MCF 10A (cell line): ENCODE data around the gene SLC26A2. TPM values are rescaled to one million over a fixed set of nuclear protein-coding genes. Genes with fewer than 3 reads are reported as not detected.

Source experiments
- Bru-seq: library from RNA; stranded (reverse); fragments of 400-500 nt; gene quantifications from one replicate; lab custom pipeline; 2021; lab: Mats Ljungman, UMichigan
- BruChase-seq, 2 experiments: library from RNA; stranded (reverse); fragments of 400-500 nt; gene quantifications; one replicate each; lab custom pipeline; 2021; lab: Mats Ljungman, UMichigan
- BruUV-seq: library from RNA; stranded (reverse); fragments of 400-500 nt; replicated peaks from 2 replicates; lab custom pipeline; 2021; lab: Mats Ljungman, UMichigan
- CTCF ChIA-PET: fragments of 300-600 bp; sonication (Branson Sonifier 250); formaldehyde crosslinking; extraction: SDS; loops from one replicate; lab custom pipeline; 2021; ENCODE audit warnings: antibody characterized with exemption, inconsistent platforms; lab: Yijun Ruan, JAX
- POLR2A ChIA-PET: fragments of 300-600, 350-650 bp; sonication (Branson Sonifier 250); formaldehyde crosslinking; extraction: SDS; loops from one replicate; lab custom pipeline; 2020; ENCODE audit warnings: antibody characterized with exemption, inconsistent platforms; lab: Yijun Ruan, JAX
- DNase-seq: peaks from one replicate; pipeline ENCODE4 v3.0.0-alpha.2; 2018; ENCODE audit not compliant: unreplicated experiment
- H3K27ac Mint-ChIP-seq: one replicate; pipeline ENCODE4 v1.8.0; 2022; ENCODE audit warnings: mild to moderate bottlenecking, low read depth, mixed read lengths; ENCODE audit not compliant: unreplicated experiment
- H3K27me3 Mint-ChIP-seq: one replicate; pipeline ENCODE4 v1.8.0; 2022; ENCODE audit warnings: mixed read lengths; ENCODE audit not compliant: insufficient read depth, unreplicated experiment
- H3K36me3 Mint-ChIP-seq: one replicate; pipeline ENCODE4 v1.8.0; 2022; ENCODE audit warnings: mild to moderate bottlenecking, moderate library complexity, mixed read lengths; ENCODE audit not compliant: insufficient read depth, unreplicated experiment
- H3K4me1 Mint-ChIP-seq: one replicate; pipeline ENCODE4 v1.8.0; 2022; ENCODE audit warnings: mixed read lengths; ENCODE audit not compliant: insufficient read depth, unreplicated experiment
- H3K4me3 Mint-ChIP-seq: one replicate; pipeline ENCODE4 v1.8.0; 2022; ENCODE audit warnings: mild to moderate bottlenecking, moderate library complexity, mixed read lengths; ENCODE audit not compliant: unreplicated experiment
- H3K9me3 Mint-ChIP-seq: one replicate; pipeline ENCODE4 v1.8.0; 2022; ENCODE audit warnings: mixed read lengths; ENCODE audit not compliant: unreplicated experiment
- intact Hi-C: fragments of 100-400 bp; cut with micrococcal nuclease; formaldehyde crosslinking; loops from 2 replicates; pipeline ENCODE4 v1.14.1; 2022
- long read RNA-seq: library from polyadenylated mRNA; stranded (forward); transcript quantifications from one replicate; pipeline ENCODE4 v2.0.0, GENCODE V29; 2022
- total RNA-seq: library from RNA; stranded (reverse); gene quantifications from 2 replicates; pipeline ENCODE4 v1.2.3, GENCODE V29; 2022
- TF ChIP-seq, protein P1 (sequence below): fragments of 200-600 bp; IDR thresholded peaks from one replicate; pipeline ENCODE4 v1.8.0; 2022; ENCODE audit warnings: antibody characterized with exemption, mild to moderate bottlenecking; ENCODE audit not compliant: unreplicated experiment

Gene SLC26A2
- total RNA-seq (44.1 and 56.2 TPM in 2 replicates), Bru-seq, nascent RNA (percentile 91 among the genes with signal in this experiment), BruChase-seq, experiment 1, labeled RNA remaining after a 6-hour chase (percentile 98 among the genes with signal in this experiment), BruChase-seq, experiment 2, labeled RNA remaining after a 2-hour chase (percentile 97 among the genes with signal in this experiment)
- long read RNA-seq, full-length matches to known transcripts, result 5 of 16 reads
- long read RNA-seq, partial matches to known transcripts, result 8 of 16 reads
- long read RNA-seq, other reads (novel, unspliced or antisense), result 3 of 16 reads

DNA sequence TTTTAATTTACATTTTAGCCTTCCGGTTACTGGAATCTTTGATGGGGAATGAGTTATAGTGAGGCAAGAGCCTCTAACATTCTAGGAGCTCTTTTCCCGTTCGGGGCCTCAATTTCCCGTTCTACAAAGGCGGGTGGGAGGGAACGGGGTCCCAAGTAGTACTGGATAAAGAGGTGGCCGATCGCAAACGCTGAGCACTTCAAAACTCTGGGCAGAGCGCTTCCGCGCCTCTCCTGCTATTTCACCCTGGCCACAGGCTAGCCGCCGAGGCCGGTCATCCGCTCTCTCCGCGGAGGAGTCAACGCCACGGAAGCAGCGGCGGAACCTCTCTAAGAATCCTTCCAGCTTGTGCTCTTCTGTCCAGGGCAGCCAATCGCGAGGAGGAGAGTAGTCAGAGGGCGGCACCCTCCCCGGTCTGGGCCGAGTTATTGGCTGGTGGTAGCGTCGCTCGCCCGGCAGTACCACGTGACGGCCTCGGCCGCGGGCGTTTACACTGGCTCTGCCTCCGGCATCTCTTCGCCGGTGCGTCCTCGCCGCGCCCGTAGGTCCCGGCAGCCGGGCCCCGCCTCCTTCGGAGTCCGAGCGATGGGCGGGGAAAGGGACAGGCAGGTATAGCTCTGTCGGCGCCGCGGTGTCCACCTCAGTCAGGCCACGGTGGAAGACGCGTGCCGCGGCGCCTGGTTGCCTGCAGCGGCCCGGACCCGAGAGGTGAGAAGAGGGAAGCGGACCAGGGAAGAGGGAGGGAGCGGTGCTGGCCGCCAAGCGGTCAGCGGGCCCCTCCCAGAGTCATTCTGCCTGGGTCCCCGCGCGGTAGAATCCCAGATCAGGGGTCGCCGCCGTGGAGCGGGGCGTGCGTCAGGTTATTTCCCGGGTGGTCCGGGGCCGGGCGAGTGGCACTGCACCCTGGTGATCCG, at the start of gene SLC26A2:
SLC26A2 (plus strand) TSS at position 487 of the 914 bp plus-strand sequence. CDS start 16,895 bp downstream, outside the sequence.
- Mint-ChIP-seq H3K4me3 (peak within 1 kb of the TSS; percentile 96), H3K36me3 (peaks cover 33% of the 10 kb centered on the region), H3K4me1 (peaks cover 38% of the 10 kb centered on the region), H3K27me3 (no peaks in the 10 kb centered on the region), H3K27ac (peak within 1 kb of the TSS; percentile 97), H3K9me3 (no peaks in the 10 kb centered on the region)
- peak; percentile 100 for DNase-seq
- no TSS peak for BruUV-seq
- ChIA-PET CTCF (interaction anchor here (0.6 to 29.3 kb wide), 38 partner anchors 8 to 607 kb away, joined by 3 to 1621 read pairs (median 8); partner anchors contain the start of genes HMGXB3 and TIGD6), POLR2A (interaction anchor here (0.6 to 9.1 kb wide), 43 partner anchors 9 to 829 kb away, joined by 3 to 187 read pairs (median 6); partner anchors contain the start of genes HMGXB3, PDE6A, PPARGC1B and RPS14)
- TF ChIP-seq, protein P1, sequence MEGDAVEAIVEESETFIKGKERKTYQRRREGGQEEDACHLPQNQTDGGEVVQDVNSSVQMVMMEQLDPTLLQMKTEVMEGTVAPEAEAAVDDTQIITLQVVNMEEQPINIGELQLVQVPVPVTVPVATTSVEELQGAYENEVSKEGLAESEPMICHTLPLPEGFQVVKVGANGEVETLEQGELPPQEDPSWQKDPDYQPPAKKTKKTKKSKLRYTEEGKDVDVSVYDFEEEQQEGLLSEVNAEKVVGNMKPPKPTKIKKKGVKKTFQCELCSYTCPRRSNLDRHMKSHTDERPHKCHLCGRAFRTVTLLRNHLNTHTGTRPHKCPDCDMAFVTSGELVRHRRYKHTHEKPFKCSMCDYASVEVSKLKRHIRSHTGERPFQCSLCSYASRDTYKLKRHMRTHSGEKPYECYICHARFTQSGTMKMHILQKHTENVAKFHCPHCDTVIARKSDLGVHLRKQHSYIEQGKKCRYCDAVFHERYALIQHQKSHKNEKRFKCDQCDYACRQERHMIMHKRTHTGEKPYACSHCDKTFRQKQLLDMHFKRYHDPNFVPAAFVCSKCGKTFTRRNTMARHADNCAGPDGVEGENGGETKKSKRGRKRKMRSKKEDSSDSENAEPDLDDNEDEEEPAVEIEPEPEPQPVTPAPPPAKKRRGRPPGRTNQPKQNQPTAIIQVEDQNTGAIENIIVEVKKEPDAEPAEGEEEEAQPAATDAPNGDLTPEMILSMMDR, result no peak
- intact Hi-C loops, result loop anchor here (1.0 to 2.0 kb wide), 4 partner anchors 21 to 324 kb away; no protein-coding TSS in a partner anchor

DNA sequence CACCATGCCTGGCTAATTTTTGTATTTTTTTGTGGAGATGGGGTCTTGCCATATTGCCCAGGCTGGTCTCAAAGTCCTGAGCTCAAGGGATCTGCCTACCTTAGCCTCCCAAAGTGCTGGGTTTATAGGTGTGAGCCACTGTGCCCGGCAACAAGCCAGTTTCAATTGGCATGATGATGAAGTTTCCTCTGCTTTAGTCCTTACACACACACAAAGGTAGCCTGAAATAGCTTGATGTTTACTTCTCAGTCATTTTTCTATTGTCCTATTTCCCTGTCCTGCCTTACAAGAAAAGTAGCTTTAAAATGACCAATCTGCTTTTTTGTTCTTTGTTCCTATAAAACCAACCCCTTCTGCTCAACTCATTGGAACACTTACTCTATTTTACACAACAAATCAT, 49.5 kb upstream of the SLC26A2 start:
- TF ChIP-seq, protein P1, result no peak
- intact Hi-C loops, result no loop called here
- no peaks in the 10 kb centered on the region for H3K36me3 Mint-ChIP-seq
- CTCF ChIA-PET, result interaction anchor here (0.7 to 2.9 kb wide), 5 partner anchors 9 to 48 kb away, joined by 4 to 17 read pairs (median 4); partner anchors contain the start of gene SLC26A2
- DNase-seq, result no peak
- no peaks in the 10 kb centered on the region for H3K27me3 Mint-ChIP-seq
- no peak overlapping the region for H3K4me3 Mint-ChIP-seq
- BruUV-seq, result no TSS peak
- POLR2A ChIA-PET, result interaction anchor here (0.5 to 2.2 kb wide), 6 partner anchors 11 to 49 kb away, joined by 3 to 6 read pairs (median 5); partner anchors contain the start of gene SLC26A2
- no peaks in the 10 kb centered on the region for H3K9me3 Mint-ChIP-seq
- H3K27ac Mint-ChIP-seq, result no peak overlapping the region
- peaks cover 39% of the 10 kb centered on the region for H3K4me1 Mint-ChIP-seq

DNA sequence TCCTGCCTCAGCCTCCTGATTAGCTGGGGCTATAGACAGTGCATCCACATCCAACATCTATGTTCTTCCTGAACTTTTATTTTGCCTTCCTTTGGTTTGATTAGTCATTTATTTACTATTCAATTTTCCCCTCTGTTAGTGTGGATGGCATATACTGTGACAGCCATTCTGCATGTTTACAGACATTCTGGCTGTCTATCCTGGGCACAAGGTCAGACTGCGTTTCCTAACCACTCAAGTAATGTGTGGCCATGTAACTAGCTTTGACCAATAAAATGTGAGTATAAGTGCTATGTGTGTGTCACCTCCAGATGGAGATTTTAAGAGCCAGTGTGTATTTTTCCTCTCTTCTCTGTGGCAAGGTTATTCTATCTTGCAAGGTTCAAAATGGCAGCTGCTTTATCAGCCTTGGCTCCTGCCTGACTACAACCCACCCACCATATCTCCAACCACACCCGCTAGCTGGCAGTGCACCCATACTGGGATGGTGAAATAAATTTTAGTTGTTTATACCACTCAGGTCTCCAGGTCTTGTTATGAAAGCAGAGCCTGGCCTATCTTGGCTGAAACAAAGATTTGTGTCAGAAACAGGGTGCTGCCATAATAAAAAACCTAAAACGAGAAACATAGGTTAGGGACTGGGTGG, 48.2 kb upstream of the SLC26A2 start:
- no peaks in the 10 kb centered on the region for H3K9me3 Mint-ChIP-seq
- H3K4me1 Mint-ChIP-seq, result peaks cover 48% of the 10 kb centered on the region
- no TSS peak for BruUV-seq
- TF ChIP-seq, protein P1, result no peak
- no peak for DNase-seq
- H3K4me3 Mint-ChIP-seq, result no peak overlapping the region
- POLR2A ChIA-PET, result interaction anchor here (0.8 to 8.1 kb wide), 5 partner anchors 8 to 49 kb away, joined by 3 to 96 read pairs (median 49); partner anchors contain the start of gene SLC26A2
- intact Hi-C loops, result no loop called here
- no peak overlapping the region for H3K27ac Mint-ChIP-seq
- no peaks in the 10 kb centered on the region for H3K27me3 Mint-ChIP-seq
- no peaks in the 10 kb centered on the region for H3K36me3 Mint-ChIP-seq
- CTCF ChIA-PET, result interaction anchor here (0.7 to 2.9 kb wide), 4 partner anchors 47 to 74 kb away, joined by 3 to 17 read pairs (median 4); partner anchors contain the start of gene SLC26A2
